ENCODE measurements around the gene ZNF135.

The ZNF135 gene

DNA sequence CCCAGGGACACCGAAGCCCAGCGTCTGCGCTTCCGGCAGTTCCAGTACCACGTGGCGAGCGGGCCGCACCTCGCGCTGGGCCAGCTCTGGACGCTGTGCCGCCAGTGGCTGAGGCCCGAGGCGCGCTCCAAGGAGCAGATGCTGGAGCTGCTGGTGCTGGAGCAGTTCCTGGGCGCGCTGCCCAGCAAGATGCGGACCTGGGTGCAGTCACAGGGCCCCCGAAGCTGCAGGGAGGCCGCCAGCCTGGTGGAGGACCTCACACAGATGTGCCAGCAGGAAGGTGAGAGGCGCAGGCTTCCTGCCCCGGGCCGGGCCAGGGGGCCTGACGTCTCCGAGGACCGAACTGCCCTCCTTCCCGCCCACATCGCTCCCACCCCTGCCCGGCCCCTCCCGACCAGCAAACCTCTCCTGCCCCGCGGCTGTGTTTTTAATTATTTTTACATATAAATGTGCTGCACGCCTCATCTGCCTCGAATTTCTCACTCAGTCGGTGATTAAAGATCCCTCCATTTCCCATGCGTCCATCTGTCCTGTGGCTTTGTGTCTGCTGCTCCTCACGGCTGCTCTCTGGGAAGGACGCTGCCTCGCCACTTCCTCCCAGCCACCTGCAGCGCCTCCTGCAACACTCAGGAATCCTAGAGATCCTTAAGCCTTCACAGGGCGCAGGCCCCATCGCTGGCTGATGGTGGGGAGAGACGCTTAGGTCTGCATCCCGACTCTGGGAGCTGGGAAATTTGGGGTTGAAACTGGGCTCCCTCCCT lies 21.0 kb upstream of the ZNF135 start:
- no peak overlapping the region for H3K4me3 ChIP-seq (replicated peaks; ENCODE audit: low read depth, low read length)
- TF ChIP-seq, protein P1, sequence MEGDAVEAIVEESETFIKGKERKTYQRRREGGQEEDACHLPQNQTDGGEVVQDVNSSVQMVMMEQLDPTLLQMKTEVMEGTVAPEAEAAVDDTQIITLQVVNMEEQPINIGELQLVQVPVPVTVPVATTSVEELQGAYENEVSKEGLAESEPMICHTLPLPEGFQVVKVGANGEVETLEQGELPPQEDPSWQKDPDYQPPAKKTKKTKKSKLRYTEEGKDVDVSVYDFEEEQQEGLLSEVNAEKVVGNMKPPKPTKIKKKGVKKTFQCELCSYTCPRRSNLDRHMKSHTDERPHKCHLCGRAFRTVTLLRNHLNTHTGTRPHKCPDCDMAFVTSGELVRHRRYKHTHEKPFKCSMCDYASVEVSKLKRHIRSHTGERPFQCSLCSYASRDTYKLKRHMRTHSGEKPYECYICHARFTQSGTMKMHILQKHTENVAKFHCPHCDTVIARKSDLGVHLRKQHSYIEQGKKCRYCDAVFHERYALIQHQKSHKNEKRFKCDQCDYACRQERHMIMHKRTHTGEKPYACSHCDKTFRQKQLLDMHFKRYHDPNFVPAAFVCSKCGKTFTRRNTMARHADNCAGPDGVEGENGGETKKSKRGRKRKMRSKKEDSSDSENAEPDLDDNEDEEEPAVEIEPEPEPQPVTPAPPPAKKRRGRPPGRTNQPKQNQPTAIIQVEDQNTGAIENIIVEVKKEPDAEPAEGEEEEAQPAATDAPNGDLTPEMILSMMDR (IDR thresholded peaks at IDR 0.05; ENCODE audit: low read depth, low read length, missing control alignments) = no peak
- DNase-seq (ENCODE audit: extremely low read depth, low read depth) = no peak

DNA sequence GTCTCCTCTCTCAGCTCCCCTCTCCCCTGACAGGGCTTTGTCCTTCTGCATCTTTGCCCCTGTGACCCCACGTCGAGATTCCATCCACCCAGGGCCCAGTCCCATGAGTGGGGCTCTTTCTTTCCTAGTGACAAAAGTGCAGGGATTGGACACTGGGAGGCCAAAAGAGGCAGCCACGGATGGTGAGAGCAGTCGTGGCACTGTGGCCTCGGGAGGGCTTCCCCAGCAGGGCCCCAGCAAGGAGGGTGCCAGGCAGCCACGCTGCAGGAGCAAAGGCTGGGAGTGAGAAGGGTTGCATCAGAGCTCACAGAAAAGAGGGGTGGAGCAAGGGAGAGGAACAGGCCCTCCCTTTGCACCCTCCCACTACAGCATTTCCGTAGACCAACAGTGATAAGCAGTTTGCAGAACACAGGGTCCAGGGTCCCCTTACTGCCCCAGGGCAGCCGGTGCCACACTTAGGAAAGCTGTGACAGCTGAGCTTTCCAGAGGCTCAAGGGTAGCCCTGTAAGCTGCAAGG lies 20.3 kb upstream of the ZNF135 start:
- TF ChIP-seq, protein P1 (IDR thresholded peaks at IDR 0.05; ENCODE audit: low read depth, low read length, missing control alignments) = no peak
- no peak overlapping the region for H3K4me3 ChIP-seq (replicated peaks; ENCODE audit: low read depth, low read length)

DNA sequence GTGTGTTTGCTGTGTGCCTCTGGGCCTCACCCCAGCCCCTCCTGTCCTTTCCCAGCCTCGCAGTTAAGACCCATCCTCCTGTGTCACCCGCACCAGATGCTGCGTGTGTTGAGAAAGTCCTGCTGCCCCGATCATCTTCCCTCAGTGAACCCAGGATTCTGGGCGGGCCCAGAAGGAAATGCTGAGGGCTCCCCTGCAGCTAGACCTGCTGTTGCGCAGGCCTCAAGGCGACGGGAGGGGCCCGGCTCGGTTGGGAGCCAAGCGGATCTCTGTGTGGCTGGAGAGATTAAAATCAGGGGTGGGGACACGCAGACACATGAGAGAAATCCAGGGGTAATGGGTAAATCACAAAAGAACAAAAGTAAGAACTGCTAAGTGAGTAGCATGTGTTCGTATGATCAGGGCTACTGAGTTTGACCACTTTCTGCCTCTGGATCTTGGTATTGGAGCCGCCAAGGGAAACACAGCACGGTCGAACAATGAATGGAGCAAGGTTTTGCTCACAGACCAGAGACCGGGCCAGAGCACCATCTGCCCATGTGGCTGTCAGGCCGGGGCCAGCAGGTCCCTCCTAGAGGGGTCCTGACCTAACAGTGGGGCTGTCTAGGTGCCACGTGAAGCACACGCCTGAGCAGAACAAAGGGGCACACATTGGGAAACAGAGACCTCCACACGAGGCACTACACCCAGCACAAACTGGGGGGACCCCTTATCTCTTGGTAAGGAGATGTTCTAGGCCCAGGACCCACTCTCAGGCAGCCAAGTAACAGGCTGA lies 18.1 kb upstream of the ZNF135 start:
- no peak overlapping the region for H3K4me3 ChIP-seq (replicated peaks; ENCODE audit: low read depth, low read length)
- no peak for DNase-seq (ENCODE audit: extremely low read depth, low read depth)

More for the DNA sequence above, 20.3 kb upstream of the ZNF135 start:
- no peak for DNase-seq (ENCODE audit: extremely low read depth, low read depth)

DNA sequence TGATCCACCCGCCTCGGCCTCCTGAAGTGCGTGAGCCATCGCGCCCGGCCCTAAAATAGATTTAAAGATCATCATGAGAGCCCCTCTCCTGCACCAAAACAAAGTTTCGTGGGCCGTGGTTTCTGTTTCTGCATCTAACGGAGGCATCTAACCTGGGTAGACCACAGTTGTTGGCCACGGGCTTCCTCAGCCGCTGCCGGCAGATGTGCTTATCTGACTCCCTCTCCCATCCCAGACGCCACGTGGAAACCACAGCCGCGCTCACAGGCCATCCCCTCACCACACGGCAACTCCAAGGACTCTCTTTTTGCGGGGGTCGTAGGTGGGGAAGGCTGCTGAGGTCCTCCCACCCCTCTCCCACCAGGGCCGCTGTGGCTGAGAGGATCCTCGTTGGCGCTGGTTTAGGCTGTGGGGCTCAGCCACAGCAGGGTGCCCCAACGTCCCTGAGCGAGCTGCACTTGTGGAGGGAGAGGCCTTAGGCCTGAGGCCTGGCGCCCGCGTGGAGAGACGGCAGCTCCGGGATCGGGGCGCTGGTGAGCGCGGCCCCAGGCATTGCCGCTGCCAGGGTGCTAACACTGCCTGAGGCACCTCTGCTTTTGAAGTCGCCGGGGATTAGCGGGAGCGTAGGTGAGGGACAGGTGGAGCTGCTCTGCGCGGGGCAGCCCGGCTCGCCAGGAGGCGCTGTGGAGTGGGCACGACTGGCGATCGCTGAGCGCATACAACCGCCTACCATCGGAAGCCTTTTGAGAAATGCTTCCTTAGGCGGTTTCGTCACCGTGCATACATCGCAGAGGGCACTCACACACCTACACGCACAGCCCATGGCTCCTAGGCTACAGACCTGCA lies 16.4 kb upstream of the ZNF135 start:
- no peak overlapping the region for H3K4me3 ChIP-seq (replicated peaks; ENCODE audit: low read depth, low read length)
- TF ChIP-seq, protein P1 (IDR thresholded peaks at IDR 0.05; ENCODE audit: low read depth, low read length, missing control alignments) = no peak
- DNase-seq (ENCODE audit: extremely low read depth, low read depth) = no peak

More for the DNA sequence above, 18.1 kb upstream of the ZNF135 start:
- TF ChIP-seq, protein P1 (IDR thresholded peaks at IDR 0.05; ENCODE audit: low read depth, low read length, missing control alignments) = no peak

DNA sequence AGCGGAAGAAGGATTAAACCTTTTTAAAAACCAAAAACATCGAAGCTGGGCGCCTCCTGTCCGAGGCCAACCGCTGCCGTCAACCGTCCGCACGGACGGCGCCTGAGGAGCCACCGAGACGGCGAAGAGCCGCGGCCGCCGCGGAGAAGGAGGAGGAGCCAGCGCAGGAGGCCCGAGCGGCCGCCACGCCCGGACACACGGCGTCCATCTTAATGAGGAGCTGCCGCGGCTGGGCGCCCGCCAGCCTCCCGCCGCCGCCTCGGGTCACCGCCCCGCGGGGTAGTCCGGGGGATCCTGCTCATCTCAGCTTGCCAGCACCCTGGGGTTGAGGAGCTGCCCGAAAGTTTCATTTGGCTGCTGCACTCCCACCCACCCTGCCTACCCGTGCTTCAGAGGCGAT lies 14.7 kb upstream of the ZNF135 start:
- DNase-seq (ENCODE audit: extremely low read depth, low read depth) = no peak
- TF ChIP-seq, protein P1 (IDR thresholded peaks at IDR 0.05; ENCODE audit: low read depth, low read length, missing control alignments) = no peak
- H3K4me3 ChIP-seq (replicated peaks; ENCODE audit: low read depth, low read length) = no peak overlapping the region

DNA sequence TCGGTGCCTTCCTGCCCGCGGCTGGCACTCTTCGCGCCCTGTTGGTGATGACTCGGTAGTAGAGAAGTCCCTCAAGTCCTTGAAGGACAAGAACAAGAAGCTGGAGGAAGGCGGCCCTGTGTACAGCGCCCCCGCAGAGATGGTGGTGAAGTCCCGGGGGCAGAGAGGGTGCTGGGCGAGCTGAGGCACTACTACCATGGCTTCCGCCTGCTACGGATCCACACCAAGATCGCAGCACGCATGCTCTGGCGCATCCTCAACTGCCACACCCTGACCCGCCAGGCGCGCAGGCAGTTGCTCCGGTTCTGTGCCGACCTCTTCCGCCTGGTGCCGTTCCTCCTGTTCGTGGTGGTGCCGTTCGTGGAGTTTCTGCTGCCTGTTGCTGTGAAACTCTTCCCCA lies 14.2 kb upstream of the ZNF135 start:
- no peak for DNase-seq (ENCODE audit: extremely low read depth, low read depth)
- TF ChIP-seq, protein P1 (IDR thresholded peaks at IDR 0.05; ENCODE audit: low read depth, low read length, missing control alignments) = no peak
- H3K4me3 ChIP-seq (replicated peaks; ENCODE audit: low read depth, low read length) = no peak overlapping the region

Data from HFF-Myc (cell line).